Dermis blood vessel endothelial cell (primary cell): ENCODE measurements around the gene TALDO1. TPM values are rescaled to one million over a fixed set of nuclear protein-coding genes. Genes with fewer than 3 reads are reported as not detected.

Experiments used
- DNase-seq: peaks from one replicate; pipeline ENCODE4 v3.0.0; 2010
- total RNA-seq: library from RNA; depleted of rRNA; stranded (reverse); fragments of >200 nt; gene quantifications from 2 replicates; pipeline ENCODE4 v1.2.3, GENCODE V29; 2014

The TALDO1 gene
- total RNA-seq, 1 donor from 2014 or later, result 115 TPM

DNA sequence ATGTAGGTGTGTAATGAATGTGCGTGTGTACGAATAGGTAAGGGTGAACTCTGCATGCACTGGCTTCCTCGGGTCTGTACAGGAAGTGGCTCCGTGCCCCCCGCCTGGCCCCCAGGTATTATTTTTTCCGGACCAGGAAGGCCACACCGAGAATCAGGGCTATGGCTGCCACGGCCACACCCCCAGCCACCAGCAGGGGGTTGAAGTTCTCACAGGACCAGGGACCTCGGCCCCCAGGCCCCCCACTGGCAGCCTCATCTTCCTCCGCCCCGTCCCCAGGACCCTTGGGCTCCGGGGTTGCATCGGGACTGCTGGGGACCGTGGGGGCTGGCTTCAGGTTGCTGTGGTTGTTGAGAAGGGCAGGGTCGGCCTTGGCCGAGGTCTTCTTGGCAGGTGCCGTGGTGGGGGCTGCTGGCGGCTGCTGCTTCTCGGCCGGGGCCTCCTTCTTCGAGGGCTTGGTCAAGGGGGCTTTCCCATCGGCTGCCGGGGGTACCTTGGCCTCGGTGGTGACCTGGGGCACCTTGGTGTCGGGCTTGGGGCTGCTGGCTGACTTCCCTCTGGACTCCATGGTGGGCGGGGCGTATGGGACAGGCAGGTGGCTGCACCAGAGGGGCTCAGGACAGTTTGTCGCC, 40.9 kb downstream of the TALDO1 start:
- no peak for DNase-seq

DNA sequence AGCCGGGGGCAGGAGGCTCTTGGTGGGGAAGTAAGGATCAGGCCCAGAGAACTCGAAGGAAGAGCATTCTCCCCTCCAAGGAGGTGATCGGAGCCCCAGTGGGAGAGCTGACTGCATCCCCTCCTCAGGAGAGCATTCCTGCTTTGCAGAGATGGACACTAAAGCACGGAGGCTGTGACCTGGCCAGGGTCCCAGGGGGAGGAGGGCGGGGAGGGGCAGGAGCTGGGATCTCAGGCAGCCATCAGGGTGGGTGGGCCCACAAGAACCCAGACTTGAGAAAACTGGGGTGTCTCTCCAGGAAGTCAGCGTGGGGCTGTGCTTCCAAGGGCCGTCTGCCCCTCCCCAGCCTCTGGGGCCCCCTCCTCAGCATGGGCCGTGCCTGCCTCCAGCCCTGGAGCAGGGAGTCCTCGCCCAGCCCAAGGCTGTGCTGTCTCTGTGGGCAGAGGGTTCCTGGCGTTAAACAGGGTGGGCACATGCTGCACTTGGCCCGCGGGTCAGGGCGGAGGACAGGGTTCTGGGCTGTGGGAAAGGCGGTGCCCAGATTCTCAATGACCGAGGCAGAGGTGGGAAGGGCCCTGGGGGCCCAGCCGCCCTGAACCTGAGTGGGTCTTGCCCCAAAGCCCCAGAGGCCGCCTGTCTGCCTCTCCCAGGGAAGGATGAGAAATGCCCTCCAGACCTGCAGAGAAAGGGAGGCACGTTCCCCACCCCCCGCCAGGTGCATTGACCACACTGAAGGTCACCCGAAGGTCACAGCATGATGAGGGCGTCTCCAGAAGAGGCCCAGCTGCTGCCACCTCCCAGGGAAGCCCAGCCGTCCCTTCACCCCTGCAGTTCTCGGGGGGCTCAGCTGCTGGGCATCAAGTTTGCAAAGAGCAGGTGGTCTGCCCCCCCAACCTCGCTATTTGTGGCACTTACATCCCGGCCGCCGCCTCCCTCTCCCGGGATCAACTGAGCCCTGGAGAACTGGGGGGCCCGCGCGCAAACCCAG, 42.0 kb downstream of the TALDO1 start:
- DNase-seq, result no peak

DNA sequence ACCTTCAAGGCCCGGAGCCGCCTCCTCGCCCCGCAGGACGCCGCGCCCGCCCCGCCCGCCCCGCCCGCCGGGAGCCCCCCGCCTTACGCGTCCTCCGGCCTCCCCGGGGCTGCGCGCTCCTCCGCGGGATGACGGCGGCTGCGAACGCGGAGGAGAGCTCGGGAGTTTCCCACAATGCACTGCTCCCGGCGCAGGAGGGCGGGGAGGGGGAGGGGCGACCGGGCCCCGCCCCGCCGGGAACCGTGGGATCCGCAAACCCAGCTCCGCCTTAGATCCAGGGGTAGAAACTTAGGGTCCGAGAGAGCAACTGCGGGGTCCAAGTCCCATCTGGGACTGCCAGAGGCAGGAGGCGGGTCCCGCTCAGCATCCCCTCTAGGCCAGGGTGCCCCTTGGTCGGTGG, 42.7 kb downstream of the TALDO1 start, which contains the start of gene CEND1:
Gene CEND1, minus strand, starts transcription at position 148 of the 400 bp plus-strand sequence. CDS start 1,514 bp downstream, outside the sequence.
- DNase-seq, result peak; percentile 36

DNA sequence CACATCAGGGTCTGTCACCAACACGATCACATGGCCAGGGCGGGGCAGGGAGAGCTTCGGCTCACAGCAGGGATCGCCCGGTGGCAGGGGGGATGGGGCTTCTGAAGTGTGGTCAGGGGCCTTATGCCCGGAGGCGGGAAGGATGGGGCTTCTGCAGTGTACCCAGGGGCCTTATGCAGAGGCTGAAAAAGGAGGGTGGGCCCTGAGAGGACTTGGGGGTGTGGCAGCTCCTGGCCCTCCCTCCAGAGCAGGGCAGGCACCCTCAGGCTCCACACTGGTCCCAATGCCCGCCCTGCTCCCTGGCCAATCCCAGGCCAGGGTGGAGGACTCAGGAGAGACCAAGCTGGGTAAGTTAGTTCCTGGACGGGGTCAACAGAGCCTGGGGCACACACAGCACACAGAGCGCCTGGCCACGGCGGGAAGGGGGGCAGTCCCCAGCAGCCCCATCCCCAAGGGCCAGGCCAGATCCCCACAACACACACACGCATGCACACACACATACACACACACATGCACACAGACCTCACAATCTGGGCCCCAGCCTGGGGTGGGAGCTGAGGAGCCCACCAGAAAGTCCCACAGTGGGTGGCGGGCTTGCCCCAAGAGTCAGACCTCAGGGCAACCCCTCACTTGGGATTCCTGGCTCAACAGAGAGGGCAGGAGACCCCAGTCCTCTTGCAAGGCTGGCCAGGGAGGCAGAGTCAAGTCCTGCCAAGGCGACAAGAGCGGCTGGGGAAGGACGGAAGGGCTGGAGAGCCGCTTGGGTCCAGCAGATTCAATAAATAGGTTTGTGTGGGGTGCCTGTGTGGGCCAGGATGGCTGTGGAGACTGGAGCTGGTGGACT, 43.7 kb downstream of the TALDO1 start:
- DNase-seq, result no peak

DNA sequence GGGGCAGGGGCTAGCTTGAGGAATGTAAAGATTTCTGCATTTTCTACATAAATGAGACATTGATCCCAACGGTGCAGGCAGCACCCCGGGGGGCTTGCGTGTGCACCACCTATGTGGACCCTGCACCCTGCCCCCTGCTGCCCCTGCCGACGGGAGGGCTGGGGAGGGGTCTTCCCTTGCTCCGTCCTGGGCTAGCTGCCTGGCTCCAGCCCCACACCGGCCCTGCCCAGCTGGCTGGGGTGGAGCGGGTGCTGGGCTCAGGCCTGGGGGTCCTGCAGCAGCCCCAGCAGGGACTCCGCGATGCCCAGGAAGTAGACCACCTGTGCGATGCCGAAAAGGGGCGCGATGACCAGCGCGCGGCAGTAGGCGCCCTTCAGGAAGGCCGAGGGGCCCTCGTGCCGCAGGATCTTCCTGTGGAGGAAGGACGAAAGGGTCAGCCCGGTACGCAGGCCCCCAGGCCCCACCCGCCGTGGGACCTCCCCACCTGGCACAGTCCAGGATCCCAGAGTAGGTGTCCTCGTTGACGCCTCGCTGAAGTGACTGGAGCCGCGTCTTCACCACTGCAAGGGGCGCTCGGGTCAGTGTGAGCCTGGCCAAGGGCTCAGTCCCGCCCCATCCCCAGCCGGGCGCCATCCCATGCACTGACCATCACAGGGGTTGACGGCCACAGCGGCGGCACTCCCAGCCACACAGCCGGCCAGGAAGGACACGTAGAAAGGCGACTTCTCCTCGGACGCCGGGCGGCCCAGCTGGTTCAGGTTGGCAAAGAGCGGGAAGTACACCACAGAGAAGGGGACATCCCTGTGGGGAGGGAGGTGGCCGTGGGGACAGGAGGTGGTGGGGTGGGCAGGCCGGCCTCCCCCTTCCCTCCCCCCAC, 44.6 kb downstream of the TALDO1 start:
- no peak for DNase-seq

DNA sequence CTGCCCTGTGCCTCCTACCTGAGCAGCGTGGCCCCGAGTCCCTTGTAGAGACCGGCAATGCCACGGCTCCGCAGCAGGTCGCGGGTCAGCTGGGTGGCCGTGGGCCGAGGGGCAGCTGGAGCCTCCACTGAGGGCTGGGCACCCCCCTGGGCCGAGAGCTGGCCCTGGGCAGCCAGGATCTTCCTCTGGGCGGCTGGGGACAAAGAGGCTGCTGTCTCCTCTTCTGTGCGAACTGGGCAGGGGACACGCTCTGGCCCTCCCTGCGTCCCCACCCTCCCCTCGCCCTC, 45.2 kb downstream of the TALDO1 start:
- DNase-seq, result no peak

DNA sequence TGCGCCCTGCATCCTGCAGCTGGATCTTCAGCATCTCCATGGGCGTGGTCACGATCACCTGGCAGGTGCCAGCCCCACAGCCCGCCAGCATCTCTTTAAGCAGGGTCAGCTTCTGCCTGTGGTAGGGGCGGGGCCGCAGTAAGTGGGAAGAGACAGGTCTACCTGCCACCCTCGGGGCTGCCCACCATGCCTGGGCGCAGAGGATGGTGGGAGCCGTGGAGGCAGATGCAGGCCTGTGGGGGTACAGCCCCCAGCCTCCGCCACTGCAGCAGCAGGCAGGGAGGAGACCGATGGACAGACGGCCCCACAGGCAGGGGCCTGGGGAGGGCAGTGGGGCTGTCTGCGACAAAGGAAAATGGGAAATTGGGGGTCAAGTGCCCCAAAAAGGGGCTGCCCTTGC, 45.6 kb downstream of the TALDO1 start:
- no peak for DNase-seq

DNA sequence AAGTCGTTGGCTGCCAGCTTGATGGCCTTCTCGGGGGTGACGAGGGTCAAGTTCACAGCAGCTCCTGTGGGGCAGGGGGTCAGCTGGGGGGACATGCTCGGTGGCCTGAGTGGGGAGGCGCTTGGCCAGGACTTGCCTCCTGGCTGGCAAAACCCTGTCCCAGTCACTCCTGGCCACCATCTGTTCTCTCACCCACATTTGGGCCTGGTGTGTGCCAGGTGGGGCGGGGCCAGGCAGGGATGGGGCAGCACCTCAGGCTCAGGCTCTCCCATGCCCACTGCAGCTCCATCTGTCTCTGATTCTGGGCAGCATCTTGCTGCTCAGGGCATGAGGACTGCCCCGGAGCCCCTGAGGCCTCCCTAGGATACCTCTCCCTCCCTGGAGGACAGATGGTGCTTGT, 46.3 kb downstream of the TALDO1 start:
- no peak for DNase-seq

DNA sequence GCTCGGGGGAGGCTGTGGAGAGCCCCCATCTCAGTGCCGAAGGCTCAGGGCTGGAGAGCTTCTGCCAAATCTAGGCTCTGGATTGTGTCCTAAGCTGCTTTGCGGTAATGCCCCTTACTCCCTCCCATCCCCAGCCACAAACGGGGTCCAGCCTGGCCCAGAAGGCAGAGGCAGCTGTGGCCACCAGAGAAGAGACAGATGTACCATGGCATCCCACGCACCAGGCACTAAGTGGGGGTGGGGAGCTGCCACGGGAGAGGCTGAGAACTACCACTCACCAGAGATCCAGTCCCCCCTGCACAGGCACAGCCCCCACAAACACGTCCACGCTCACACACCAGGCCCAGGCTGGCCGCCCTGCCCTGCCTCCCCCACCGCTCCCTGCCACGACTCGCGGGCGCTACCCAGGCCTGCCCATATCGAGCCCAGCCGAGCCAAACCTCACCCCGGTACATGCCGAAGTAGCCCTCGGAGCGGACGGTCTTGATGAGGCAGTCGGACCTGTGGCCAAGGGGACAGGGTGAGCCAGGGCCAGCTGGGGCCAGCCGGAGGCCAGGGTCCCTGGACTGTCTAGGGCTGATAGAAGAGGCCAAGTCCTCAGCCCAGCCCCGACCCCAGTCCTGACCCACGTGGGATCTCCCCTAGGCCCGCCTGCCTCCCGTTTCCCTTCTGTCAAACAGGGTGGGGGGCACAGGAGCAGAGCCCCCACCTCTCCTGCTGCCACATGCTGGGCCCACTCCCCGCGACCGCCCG, 46.9 kb downstream of the TALDO1 start:
- no peak for DNase-seq

DNA sequence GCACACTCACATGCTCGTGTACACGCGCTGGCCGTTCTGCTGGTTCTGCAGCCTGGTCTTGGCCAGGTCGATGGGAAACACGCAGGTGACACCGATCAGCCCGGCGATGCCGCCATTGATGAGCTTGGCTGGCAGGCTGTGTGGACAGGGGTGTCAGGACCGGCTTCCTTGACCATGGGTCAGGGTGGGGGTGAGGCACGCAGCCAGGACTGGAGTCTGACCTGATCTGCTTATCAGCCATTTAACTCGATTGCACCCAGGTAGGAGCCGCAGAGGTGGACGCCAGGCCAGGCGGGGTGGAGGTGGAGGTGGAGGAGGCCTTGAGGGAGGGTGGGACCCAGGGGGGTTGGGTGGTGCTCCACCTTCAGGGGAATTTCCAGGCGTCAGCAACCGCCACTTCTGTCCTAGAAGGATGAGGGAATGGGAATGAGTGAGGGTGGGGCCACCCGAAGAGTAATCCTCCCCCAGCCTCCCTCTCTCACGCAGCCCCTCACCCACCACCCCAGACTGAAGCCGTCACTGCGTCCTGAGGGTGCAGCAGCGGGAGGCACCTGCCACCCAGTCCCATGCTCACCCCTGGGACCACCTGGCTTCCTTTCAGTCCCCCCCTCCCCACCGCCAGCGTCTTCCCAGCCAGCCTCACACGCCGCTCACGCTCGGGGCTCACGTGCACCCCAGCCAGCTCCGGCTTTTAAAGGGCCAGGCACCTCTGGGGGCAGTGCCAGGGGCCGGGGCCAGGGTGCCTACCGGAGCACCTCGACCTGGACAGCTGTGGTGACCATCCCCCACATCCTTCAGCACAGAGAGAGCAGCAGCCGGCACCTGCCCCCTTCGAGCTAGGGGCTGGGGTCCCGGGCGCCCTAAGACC, 47.7 kb downstream of the TALDO1 start:
- no peak for DNase-seq

DNA sequence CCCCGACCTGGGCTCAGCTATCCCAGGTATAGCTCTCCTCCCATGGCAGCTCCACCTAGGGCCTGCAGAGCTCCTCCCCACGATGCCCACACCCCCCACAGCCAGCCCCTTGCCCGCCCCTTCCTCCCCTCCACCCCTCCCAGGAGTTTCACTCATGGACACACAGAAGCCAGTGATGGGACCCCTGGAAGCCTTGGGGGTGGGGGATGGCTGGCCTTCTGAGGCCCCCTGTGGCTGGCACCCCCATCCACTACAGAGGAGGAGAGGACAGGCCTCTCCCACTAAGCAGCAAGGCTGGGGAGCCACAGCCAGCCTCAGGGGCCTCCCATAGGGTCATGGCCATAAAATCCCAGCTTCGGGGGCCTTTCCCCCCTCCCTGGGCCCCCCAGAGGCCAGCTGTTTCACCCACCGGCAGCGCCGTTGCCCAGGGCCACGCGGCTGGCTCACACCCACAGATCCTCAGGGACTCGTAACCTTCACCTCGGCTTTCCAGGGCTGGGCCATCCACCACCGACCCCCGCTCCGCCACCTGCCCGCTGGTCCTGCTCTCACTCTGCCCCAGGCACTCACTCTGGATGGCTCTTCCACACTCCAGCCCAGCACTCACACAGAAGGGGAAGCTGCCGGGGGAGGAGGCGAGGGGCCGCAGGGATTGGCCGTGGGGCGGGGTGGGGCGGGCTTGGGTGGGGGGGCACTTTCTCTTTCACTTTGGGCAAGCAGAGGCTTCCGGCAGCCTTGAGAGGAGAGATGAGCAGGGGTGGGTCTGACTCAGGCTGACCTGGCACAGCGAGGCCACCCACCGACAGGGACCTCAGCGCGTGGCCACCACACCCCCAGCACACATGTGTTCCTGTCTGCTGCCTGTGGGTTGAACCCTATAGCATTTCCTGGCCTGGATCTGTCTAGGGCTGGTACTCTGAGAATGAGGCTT, 48.6 kb downstream of the TALDO1 start:
- DNase-seq, result peak; percentile 74

DNA sequence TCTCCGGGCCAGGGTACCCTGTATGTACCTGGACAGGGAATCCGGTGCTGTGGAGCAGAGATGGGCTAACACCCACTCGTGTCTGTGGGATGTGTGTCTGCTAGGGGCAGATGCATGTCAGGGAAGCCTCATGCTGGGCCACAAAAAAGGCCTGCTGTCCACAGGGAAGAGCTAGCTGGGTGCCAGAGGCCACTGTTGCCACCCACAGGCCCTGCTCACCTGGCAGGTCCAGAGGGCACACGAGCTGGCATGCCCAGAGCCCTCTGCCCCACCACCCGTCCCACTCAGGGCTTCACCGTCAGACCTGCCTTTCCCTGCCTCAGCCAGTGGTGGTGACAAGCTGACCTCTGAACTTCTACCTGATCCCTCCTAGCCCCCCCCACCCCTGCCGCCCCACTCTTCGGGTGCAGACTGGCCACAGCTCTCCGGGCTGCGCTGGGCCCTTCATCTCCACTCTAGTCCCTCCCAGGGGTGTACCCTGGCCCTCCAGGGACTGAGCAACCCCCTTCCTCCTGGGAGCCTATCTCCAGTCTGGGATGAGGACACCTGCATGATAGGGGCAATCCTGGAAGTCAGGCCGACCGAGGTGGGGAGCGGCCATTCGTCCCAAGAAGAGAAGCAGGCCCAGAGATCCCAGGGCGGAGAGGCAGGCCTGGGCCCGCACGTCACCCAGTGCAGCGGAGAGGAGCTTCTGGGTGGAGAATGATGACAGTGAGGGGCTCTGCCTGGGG, 49.5 kb downstream of the TALDO1 start:
- no peak for DNase-seq

DNA sequence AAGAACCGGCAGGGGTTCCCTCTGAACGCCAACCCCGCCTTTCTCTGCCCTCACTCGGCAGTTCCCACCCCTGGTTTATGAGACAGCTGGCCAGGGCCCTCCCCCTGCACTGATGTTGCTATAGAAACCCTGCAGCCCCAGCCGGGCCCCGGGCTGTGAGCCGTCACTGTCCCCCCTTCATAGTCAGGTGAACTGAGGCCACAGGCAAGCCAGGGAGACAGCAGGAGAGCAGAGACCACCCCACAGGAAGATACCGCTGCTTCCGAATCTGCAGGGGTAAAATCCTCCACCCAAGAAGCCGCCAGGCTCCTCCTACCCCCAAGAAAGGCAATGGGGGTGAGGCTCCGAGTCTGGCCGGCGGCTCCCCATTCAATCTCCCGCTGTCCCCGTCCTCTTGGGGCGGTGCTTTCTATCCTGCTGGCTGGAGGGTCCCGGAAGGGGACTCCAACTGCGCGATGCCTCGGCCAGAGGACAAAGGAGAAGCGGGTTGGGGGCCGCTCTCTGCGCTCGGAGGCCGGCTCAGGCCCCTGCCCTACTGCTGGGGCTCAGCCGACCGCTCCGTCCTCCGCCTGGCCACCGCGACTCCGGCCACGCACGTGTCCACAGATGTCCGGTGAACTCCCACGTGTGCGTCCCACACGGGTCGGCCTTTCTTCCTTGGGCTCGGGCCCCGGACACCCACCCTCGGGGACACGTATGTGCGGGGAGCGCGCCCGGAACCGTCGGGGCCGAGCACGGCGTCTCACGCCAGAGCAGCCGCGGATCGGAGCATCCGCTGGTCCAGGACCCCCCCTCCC, 50.2 kb downstream of the TALDO1 start:
- DNase-seq, result peak; percentile 77

DNA sequence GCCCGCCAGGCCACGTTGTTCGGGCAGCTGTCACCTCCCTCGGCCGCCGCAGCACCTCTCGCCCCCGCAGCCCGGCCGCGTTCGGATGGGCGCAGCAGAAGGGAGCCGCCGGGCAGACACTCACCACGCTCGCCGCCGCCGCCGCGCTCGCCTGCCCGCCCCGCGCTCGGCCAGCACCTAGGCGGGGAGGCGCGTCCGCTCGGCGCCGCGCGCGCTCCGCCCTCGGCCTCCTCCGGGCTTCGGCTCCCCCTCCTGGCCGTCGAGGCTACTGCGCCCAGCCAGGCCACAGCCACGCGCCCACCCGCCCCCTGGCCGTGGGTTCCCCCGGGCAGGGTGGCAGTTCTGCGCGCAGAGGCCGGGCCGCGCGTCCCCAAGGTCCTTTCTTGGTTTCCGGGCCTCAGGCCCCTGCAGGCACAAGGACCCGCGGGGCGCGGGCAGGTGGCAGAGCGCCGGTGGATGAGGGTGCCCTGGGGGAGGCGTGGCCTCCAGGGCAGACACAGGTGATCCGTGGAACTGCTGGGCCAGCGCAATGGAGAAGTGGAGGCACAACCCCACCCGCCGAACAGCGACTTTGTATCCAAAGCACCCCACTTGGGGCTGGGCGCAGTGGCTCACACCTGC, 50.9 kb downstream of the TALDO1 start, which contains the start of gene SLC25A22:
Gene SLC25A22, minus strand, starts transcription at position 189 of the 621 bp plus-strand sequence. CDS start 3,275 bp downstream, outside the sequence.
- peak; percentile 88 for DNase-seq

DNA sequence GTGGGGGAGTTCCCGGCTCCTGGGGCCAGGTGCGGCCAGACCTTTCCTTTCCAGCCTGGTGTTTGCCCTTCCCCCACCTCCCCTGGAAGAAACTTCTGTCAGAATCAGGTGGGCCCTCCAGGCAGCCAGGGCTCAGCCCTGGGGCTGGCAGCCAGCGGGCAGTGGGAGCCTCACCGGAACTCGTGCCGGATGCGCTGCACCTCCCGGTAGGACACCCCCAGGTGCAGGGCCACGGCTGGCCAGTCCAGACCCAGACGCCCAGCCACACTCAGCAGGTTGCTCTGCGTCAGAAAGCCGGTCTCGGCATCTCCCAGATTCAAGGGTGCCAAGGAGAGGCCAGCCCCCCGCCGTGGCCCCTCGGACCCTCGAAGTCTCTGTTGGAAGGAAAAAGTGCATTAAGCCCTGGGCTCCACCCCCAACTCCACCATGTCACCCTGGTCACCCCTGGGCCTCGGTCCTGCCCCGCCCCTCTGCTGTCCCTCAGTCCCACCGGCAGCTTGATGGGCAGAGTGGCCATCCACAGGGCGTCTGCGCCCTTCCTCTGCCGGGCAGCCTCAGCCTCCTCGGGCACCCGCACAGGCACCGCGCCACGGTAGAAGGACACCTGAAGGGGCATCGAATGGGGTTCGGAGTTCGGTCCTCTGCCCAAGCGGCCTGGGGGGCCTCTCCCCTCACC, 52.5 kb downstream of the TALDO1 start:
- DNase-seq, result no peak

DNA sequence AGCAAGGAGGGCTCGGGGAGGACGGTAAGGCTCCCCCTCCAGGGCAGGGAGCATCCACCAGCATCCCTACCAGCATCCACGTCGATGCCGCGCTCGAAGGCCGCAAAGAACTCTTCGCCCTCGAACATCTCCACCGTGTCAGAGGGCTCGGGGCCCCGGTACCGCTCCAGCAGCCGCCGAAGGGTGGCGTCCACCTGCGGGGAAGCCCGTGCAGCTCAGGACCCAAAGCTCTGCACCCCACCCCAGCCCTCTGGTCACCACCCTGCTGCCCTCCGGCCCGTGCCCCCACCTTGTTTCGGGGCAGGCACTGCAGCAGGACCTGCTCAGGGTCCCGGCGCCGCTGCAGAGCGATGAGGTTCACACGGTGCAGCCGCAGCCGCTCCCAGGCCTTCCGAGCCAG, 53.2 kb downstream of the TALDO1 start:
- DNase-seq, result no peak
